SK-N-SH (cell line): Measurements from ENCODE around the gene NPIPB2. TPM values are rescaled to one million over a fixed set of nuclear protein-coding genes. Genes with fewer than 3 reads are reported as not detected.

Experiments used
- CTCF ChIA-PET: fragments of 300-600, 350-600 bp; formaldehyde crosslinking; extraction: SDS; loops from one replicate; lab custom pipeline; 2021; lab: Yijun Ruan, JAX
- POLR2A ChIA-PET: fragments of 350-600 bp; sonication (Branson Sonifier 250); formaldehyde crosslinking; extraction: SDS; loops from one replicate; lab custom pipeline; 2020; ENCODE audit warnings: antibody characterized with exemption, inconsistent platforms; lab: Yijun Ruan, JAX
- DNase-seq: peaks from one replicate; pipeline ENCODE4 v3.0.0; 2012
- H2AFZ ChIP-seq: fragments of 200-600 bp; sonication (generic); 2 replicates; pipeline ENCODE4 v1.8.1; 2016; ENCODE audit warnings: antibody characterized with exemption, mild to moderate bottlenecking, low read depth
- H3F3A ChIP-seq: fragments of 200-600 bp; sonication (generic); replicated peaks from 2 replicates; pipeline ENCODE3; 2016; ENCODE audit warnings: antibody characterized with exemption, mild to moderate bottlenecking; ENCODE audit not compliant: insufficient read depth
- H3K27ac ChIP-seq, 2 experiments: fragments of 200-500 bp in 1 of 2; fragments of 200-600 bp in 1 of 2; sonication (Bioruptor generic) in 1 of 2; sonication (generic), shearing (Covaris generic) in 1 of 2; 2 replicates each; pipeline versions ENCODE4 v1.5.1 to v1.6.1; 2014 to 2016; ENCODE audit warnings: low read depth in 2 of 2, inconsistent platforms in 1 of 2, low read length in 1 of 2, mild to moderate bottlenecking in 1 of 2, mixed read lengths in 1 of 2
- H3K27me3 ChIP-seq: fragments of 200-600 bp; sonication (generic), shearing (Covaris generic); 2 replicates; pipeline ENCODE4 v1.6.1; 2016; ENCODE audit warnings: mixed run types; ENCODE audit not compliant: insufficient read depth
- H3K36me3 ChIP-seq, 2 experiments: fragments of 200-500 bp in 1 of 2; fragments of 200-600 bp in 1 of 2; sonication (Bioruptor generic) in 1 of 2; sonication (generic) in 1 of 2; replicated peaks in 1 of 2; 2 replicates each; pipeline versions ENCODE3 to v1.5.1; 2014 to 2016; ENCODE audit warnings: low read length in 1 of 2, mild to moderate bottlenecking in 1 of 2; ENCODE audit not compliant: insufficient read depth in 2 of 2, control insufficient read depth in 1 of 2
- H3K4me1 ChIP-seq, 2 experiments: fragments of 200-500 bp in 1 of 2; fragments of 200-600 bp in 1 of 2; sonication (Bioruptor generic) in 1 of 2; sonication (generic), shearing (Covaris generic) in 1 of 2; 2 replicates each; pipeline versions ENCODE4 v1.5.1 to v1.6.1; 2014 to 2016; ENCODE audit warnings: low read depth in 1 of 2, low read length in 1 of 2, mixed run types in 1 of 2; ENCODE audit not compliant: insufficient read depth in 2 of 2, control insufficient read depth in 1 of 2
- H3K4me2 ChIP-seq: fragments of 200-600 bp; sonication (generic), shearing (Covaris generic); 2 replicates; pipeline ENCODE4 v1.6.1; 2017; ENCODE audit warnings: mixed run types
- H3K4me3 ChIP-seq, 2 experiments: fragments of 200-500 bp in 1 of 2; fragments of 200-600 bp in 1 of 2; sonication (Bioruptor generic) in 1 of 2; sonication (generic), shearing (Covaris generic) in 1 of 2; 2 replicates each; pipeline versions ENCODE4 v1.5.1 to v1.8.1; 2014 to 2016; ENCODE audit warnings: low read depth in 2 of 2, inconsistent platforms in 1 of 2, low read length in 1 of 2, mild to moderate bottlenecking in 1 of 2, mixed read lengths in 1 of 2, moderate library complexity in 1 of 2
- H3K79me2 ChIP-seq: fragments of 200-600 bp; sonication (generic); 2 replicates; pipeline ENCODE4 v1.8.1; 2017; ENCODE audit warnings: mild to moderate bottlenecking; ENCODE audit not compliant: insufficient read depth
- H3K9ac ChIP-seq: fragments of 200-600 bp; sonication (generic); 2 replicates; pipeline ENCODE4 v1.6.1; 2017; ENCODE audit warnings: mixed run types
- H3K9me2 ChIP-seq: fragments of 200-600 bp; sonication (generic); 2 replicates; pipeline ENCODE4 v1.6.1; 2017; ENCODE audit warnings: mixed run types
- H3K9me3 ChIP-seq: fragments of 200-600 bp; sonication (generic); 2 replicates; pipeline ENCODE4 v1.6.1; 2017; ENCODE audit warnings: mixed run types, mild to moderate bottlenecking, moderate library complexity
- H4K20me1 ChIP-seq: fragments of 200-600 bp; sonication (generic); 2 replicates; pipeline ENCODE4 v1.6.1; 2017; ENCODE audit warnings: mild to moderate bottlenecking, mixed run types; ENCODE audit not compliant: insufficient read depth
- FOXM1 ChIP-seq: IDR thresholded peaks from 2 replicates; pipeline ENCODE4 v1.4.0; 2012; ENCODE audit warnings: low read depth, mild to moderate bottlenecking
- GABPA ChIP-seq: IDR thresholded peaks from 2 replicates; pipeline ENCODE4 v1.4.0; 2012; ENCODE audit warnings: low read depth, mild to moderate bottlenecking
- GATA2 ChIP-seq: sonication (generic); formaldehyde crosslinking; IDR thresholded peaks from 2 replicates; pipeline ENCODE4 v1.5.0; 2020; ENCODE audit warnings: mild to moderate bottlenecking, missing genetic modification reagents
- JUND ChIP-seq: IDR thresholded peaks from 2 replicates; pipeline ENCODE4 v1.4.0; 2012
- RFX5 ChIP-seq: IDR thresholded peaks from 2 replicates; pipeline ENCODE4 v1.6.1; 2012; ENCODE audit warnings: mild to moderate bottlenecking, improper control_type of control experiment, low read length
- SIN3A ChIP-seq: IDR thresholded peaks from 2 replicates; pipeline ENCODE4 v1.6.1; 2012; ENCODE audit warnings: low read depth, mild to moderate bottlenecking, low read length, moderate library complexity, borderline replicate concordance
- SMC3 ChIP-seq: IDR thresholded peaks from 2 replicates; pipeline ENCODE4 v1.6.1; 2012; ENCODE audit warnings: low read depth, low read length, improper control_type of control experiment
- YY1 ChIP-seq: IDR thresholded peaks from 2 replicates; pipeline ENCODE4 v1.4.0; 2012; ENCODE audit warnings: low read depth, mild to moderate bottlenecking
- WGBS: methylation state at CpG from one replicate; pipeline ENCODE4 v1.1.6; 2017; ENCODE audit warnings: low lambda C conversion rate; 5-methylcytosine and 5-hydroxymethylcytosine counted together
- polyA plus RNA-seq, 3 experiments: library from polyadenylated mRNA; depleted of rRNA; stranded (reverse); fragments of >200 nt; gene quantifications; 2 replicates each; pipeline ENCODE4 v1.2.3, GENCODE V29; 2012
- TF ChIP-seq, protein P1 (sequence below): fragments of 200-600 bp; sonication (generic); IDR thresholded peaks from 2 replicates; pipeline ENCODE4 v1.6.1; 2017; ENCODE audit warnings: antibody characterized with exemption, mild to moderate bottlenecking, moderate library complexity
- TF ChIP-seq, protein P2 (sequence below): IDR thresholded peaks from 2 replicates; pipeline ENCODE4; 2012
- TF ChIP-seq, protein P3 (sequence below): fragments of 150-350 bp; IDR thresholded peaks from 2 replicates; pipeline ENCODE4 v1.6.1; 2017; ENCODE audit warnings: antibody characterized with exemption, low read length, low read depth, borderline replicate concordance
- TF ChIP-seq, protein P4 (sequence below): IDR thresholded peaks from 2 replicates; pipeline ENCODE4 v1.4.0; 2012; ENCODE audit warnings: low read depth
- TF ChIP-seq, protein P5 (sequence below): IDR thresholded peaks from 2 replicates; pipeline ENCODE4 v1.6.1; 2012; ENCODE audit warnings: mild to moderate bottlenecking, low read depth, low read length, moderate library complexity

The NPIPB2 gene
- polyA plus RNA-seq, 1 of the 3 experiments (the other 2 are of a cell fraction): 9.3 TPM

DNA sequence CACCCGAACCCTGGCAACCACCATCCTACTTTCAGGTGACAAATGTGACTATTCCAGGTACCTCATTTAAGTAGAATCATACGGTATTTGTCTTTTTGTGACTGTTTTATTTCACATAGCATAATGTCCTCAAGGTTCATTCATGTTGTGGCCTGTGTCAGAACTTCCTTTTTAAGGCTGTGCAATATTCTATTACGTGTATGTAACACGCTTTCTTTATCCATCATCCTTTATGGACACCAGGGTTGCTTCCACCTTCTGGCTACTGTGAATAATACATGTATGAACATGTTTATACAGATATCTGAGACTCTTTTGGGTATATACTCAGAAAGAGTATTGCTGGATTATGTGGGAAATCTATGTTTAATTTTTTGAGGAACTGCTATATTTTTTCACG is 61.8 kb downstream of the NPIPB2 start:
- H3K4me2 ChIP-seq: no peak overlapping the region
- H3K36me3 ChIP-seq: peaks cover 46 to 77% of the 10 kb centered on the region in 2 experiments
- no peaks in the 10 kb centered on the region for H3K9me3 ChIP-seq
- H3F3A ChIP-seq: peaks cover 27% of the 10 kb centered on the region
- DNase-seq: no peak
- H3K27me3 ChIP-seq: no peaks in the 10 kb centered on the region
- H3K79me2 ChIP-seq: peaks cover 45% of the 10 kb centered on the region; the same call in 1 of the 2 replicates
- POLR2A ChIA-PET: no interaction called here
- 98% methylated on average over 5 of the region's 5 CpGs for WGBS
- CTCF ChIA-PET: no interaction called here
- H3K4me3 ChIP-seq: no peak overlapping the region
- H3K9me2 ChIP-seq: no peaks in the 10 kb centered on the region
- H3K27ac ChIP-seq: no peak overlapping the region; a peak in 1 of 4 replicates
- no peaks in the 10 kb centered on the region for H4K20me1 ChIP-seq
- no peaks in the 10 kb centered on the region for H3K4me1 ChIP-seq
- no peak overlapping the region for H2AFZ ChIP-seq
- TF ChIP-seq JUND: no peak
- TF ChIP-seq, protein P1, sequence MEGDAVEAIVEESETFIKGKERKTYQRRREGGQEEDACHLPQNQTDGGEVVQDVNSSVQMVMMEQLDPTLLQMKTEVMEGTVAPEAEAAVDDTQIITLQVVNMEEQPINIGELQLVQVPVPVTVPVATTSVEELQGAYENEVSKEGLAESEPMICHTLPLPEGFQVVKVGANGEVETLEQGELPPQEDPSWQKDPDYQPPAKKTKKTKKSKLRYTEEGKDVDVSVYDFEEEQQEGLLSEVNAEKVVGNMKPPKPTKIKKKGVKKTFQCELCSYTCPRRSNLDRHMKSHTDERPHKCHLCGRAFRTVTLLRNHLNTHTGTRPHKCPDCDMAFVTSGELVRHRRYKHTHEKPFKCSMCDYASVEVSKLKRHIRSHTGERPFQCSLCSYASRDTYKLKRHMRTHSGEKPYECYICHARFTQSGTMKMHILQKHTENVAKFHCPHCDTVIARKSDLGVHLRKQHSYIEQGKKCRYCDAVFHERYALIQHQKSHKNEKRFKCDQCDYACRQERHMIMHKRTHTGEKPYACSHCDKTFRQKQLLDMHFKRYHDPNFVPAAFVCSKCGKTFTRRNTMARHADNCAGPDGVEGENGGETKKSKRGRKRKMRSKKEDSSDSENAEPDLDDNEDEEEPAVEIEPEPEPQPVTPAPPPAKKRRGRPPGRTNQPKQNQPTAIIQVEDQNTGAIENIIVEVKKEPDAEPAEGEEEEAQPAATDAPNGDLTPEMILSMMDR: peak; percentile 16; the same call in 1 of the 2 replicates
- H3K9ac ChIP-seq: no peak overlapping the region

DNA sequence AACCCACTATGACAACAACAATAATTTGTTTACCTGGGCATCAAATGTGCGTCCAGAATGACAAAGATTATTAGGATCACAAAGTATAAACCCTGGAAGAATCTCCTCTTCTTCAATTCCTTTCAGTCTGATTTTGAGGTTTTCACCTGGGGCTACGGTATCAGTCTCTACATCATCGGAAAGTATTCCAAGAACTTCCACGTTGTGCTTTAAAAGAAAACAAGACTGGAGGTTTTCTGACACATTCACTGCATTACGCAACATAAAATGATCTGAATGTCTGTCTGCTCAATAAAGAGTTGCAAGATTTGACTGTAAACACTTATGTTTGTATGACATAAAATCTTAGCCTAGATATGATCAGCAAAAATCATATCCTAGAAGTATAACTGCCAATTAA is 64.5 kb downstream of the NPIPB2 start:
- Histone ChIP-seq H3K9me2 (no peaks in the 10 kb centered on the region), H3K9ac (no peak overlapping the region), H3K79me2 (peaks cover 57% of the 10 kb centered on the region), H2AFZ (no peak overlapping the region), H3K4me3 (no peak overlapping the region), H3K4me1 (no peaks in the 10 kb centered on the region), H3K9me3 (no peaks in the 10 kb centered on the region), H3K36me3 (peaks cover 57 to 74% of the 10 kb centered on the region in 2 experiments), H3K27ac (no peak overlapping the region), H3K4me2 (no peak overlapping the region), H3K27me3 (no peaks in the 10 kb centered on the region), H3F3A (peaks cover 20% of the 10 kb centered on the region), H4K20me1 (no peaks in the 10 kb centered on the region)
- TF ChIP-seq SIN3A (no peak), SMC3 (no peak), YY1 (no peak), GABPA (no peak), GATA2 (CRISPR knock-in tag) (no peak), FOXM1 (no peak), RFX5 (no peak)
- TF ChIP-seq, protein P2, sequence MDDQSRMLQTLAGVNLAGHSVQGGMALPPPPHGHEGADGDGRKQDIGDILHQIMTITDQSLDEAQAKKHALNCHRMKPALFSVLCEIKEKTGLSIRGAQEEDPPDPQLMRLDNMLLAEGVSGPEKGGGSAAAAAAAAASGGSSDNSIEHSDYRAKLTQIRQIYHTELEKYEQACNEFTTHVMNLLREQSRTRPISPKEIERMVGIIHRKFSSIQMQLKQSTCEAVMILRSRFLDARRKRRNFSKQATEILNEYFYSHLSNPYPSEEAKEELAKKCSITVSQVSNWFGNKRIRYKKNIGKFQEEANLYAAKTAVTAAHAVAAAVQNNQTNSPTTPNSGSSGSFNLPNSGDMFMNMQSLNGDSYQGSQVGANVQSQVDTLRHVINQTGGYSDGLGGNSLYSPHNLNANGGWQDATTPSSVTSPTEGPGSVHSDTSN: no peak
- TF ChIP-seq, protein P3, sequence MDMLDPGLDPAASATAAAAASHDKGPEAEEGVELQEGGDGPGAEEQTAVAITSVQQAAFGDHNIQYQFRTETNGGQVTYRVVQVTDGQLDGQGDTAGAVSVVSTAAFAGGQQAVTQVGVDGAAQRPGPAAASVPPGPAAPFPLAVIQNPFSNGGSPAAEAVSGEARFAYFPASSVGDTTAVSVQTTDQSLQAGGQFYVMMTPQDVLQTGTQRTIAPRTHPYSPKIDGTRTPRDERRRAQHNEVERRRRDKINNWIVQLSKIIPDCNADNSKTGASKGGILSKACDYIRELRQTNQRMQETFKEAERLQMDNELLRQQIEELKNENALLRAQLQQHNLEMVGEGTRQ: no peak
- TF ChIP-seq, protein P4, sequence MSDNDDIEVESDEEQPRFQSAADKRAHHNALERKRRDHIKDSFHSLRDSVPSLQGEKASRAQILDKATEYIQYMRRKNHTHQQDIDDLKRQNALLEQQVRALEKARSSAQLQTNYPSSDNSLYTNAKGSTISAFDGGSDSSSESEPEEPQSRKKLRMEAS: no peak
- TF ChIP-seq, protein P5, sequence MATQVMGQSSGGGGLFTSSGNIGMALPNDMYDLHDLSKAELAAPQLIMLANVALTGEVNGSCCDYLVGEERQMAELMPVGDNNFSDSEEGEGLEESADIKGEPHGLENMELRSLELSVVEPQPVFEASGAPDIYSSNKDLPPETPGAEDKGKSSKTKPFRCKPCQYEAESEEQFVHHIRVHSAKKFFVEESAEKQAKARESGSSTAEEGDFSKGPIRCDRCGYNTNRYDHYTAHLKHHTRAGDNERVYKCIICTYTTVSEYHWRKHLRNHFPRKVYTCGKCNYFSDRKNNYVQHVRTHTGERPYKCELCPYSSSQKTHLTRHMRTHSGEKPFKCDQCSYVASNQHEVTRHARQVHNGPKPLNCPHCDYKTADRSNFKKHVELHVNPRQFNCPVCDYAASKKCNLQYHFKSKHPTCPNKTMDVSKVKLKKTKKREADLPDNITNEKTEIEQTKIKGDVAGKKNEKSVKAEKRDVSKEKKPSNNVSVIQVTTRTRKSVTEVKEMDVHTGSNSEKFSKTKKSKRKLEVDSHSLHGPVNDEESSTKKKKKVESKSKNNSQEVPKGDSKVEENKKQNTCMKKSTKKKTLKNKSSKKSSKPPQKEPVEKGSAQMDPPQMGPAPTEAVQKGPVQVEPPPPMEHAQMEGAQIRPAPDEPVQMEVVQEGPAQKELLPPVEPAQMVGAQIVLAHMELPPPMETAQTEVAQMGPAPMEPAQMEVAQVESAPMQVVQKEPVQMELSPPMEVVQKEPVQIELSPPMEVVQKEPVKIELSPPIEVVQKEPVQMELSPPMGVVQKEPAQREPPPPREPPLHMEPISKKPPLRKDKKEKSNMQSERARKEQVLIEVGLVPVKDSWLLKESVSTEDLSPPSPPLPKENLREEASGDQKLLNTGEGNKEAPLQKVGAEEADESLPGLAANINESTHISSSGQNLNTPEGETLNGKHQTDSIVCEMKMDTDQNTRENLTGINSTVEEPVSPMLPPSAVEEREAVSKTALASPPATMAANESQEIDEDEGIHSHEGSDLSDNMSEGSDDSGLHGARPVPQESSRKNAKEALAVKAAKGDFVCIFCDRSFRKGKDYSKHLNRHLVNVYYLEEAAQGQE: no peak
- ChIA-PET CTCF (no interaction called here), POLR2A (no interaction called here)
- 88% methylated on average over 5 of the region's 5 CpGs for WGBS
- no peak for DNase-seq
